Ammon's horn (tissue), 1 donor: ENCODE data around the gene FAXC.
"Not testable (repeated sequence)": the region's sequence is repeated elsewhere in the genome, so short reads cannot be mapped to it uniquely, and the experiment has no call there.

Experiments used
- DNase-seq: peaks from one replicate; pipeline ENCODE4 v3.0.0-alpha.2; 2016; ENCODE audit warnings: low spot score

Gene FAXC

DNA sequence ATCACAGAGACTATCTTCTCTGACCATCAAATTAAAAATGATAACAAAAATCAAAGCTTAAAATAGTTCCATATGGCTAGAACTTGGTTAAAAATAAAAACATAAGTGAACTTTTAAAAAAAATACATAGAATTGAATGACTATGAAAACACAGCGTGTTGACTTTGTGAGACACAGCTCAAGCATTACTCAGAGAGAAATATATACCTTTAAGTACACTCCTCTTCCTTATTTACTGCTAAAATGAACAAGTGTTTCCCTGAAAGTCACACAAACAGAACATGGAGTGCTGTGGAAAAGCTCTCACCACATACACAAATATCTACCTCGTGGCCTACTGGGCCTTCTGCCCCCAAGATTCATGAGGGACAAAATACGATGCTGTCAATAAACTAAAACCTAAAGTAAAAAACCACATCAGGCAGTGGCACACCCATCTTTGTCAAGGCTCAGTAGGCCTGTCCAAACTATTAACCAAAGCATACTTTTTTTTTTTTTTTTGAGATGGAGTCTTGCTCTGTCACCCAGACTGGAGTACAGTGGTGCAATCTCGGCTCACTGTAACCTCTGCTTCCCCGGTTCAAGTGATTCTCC lies 7.5 kb downstream of the FAXC start:
- DNase-seq: no peak

DNA sequence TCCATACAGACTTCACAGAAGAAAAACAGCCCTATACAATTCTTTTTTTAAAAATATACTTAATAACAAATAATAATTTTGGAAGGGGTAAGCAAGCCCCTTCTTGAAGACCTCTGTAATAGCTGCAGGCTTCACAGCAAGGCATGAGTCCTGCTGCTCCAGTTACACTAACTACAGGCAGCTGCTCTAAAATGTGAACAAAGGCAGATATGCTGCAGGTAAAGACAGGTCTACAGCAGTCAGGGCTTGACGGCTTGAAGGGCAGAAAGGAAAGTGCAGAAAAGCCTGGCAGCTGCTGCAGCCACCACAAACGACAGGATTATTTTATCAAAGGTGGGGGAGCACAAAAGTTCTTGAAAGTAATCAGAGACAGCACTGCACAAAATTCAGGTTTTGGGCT lies 11.3 kb downstream of the FAXC start:
- no peak for DNase-seq

DNA sequence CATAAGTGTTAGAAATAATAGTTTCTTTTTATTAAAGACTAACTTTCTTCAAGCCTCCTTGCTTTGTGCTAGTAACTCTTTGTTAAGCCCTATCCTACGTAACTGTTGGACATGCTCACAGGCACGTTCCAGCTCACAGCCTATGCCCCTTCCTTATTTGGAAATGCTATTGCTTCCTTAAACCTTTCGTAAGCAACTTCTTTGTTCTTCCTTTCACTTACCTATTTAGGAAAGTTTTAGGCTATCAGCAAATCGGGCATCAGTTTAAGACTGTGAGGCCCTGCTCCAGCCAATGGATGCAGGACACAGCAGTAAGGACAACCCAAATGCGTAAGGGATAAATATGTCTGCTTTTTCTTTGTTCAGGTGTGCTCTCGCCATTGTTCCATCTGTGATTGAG lies 14.2 kb downstream of the FAXC start:
- DNase-seq: not testable (repeated sequence)

DNA sequence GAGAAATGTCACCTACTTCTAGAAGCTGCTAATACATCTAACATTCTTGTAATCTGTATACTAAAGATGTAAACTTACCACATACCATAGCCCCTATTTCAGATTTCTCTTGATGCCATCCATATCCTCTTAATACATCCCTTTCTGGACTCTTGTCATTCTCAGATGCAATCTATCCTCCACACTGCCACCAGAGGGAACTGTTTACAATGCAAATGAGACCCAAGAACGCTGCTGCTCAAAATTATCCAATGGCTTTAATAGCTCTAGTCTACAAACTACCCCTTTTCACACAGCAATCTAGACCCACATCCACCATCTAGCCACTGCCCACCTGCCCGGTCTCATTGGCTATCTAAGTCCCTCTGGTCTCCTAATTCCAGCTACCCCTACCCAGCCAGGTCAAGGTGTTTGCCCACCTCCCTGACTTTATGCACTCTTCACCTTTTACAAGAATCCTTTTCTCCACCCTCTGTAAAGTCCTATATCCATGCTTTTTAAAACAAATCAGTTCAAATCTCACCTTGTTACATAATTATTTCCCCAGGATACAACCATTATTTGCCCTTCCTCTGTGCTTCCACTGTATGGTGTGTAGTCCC lies 14.8 kb downstream of the FAXC start:
- peak; percentile 59 for DNase-seq

DNA sequence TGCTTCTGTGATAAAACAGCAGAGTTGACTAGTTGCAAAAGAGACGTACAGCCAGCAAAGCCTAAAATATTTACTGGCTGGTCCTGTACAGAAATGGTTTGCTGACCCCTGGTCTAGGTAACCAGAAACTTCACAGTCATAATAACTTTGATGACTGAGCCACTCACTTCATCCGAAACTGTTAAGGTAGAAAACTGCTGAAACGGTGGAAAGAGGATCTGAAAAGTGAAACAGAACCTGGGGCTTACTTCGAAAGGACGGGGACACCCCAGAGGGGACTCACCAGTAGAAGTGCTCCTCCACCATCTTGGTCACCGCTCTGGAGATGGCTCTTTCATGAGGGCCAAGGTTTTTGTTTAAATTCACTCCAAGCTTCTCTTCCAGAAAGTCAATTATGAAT lies 16.4 kb downstream of the FAXC start:
- DNase-seq: no peak

- no peak for DNase-seq
Observed at GRCh38 chr6:99331531-99331930, 17.9 kb downstream of the FAXC start.

DNA sequence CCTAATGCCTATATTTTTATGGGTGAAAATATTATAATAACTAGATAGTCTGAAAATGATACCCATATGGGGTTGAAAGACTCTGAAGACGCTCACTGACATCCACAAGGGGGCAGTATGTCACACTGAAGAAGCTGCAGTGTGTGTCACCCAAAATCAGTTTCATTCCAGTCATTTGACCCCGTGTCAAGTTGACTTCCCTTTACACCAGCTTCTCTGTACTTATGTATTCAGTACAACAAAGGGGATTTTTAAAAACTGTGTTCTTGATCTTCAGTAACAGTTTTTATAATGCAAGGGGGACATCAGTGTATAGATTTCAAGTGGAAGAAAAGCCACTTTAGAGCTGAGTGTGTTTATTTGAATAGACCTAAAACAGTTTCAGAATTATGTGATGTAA lies 19.3 kb downstream of the FAXC start:
- DNase-seq: peak; percentile 81

GRCh38 chr6:99324996-99325395 lies 24.5 kb downstream of the FAXC start:
- no peak for DNase-seq

- no peak for DNase-seq
Observed at GRCh38 chr6:99318566-99318965, 30.9 kb downstream of the FAXC start.

DNA sequence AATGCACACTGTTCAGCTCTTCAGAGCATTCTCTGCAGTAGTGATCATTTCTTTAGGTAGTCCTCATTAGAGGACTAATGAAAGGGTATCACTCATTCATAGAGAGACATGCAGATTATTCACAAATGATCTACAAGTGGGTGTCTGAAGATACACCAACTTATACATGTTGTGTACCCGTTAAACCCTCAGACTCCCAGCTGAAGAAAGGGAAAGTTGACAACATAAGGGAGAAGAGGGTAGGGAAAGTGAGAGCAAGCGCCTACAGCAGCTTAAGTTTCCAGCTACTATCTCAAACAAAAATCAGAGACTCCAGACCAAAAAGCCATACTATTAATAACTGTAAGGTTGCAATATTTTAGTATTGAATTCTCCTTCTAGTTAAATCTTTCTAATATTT lies 37.1 kb downstream of the FAXC start:
- no peak for DNase-seq

- no peak for DNase-seq
Observed at GRCh38 chr6:99310553-99310952, 38.9 kb downstream of the FAXC start.

GRCh38 chr6:99309557-99309956 lies 39.9 kb downstream of the FAXC start:
- no peak for DNase-seq

DNA sequence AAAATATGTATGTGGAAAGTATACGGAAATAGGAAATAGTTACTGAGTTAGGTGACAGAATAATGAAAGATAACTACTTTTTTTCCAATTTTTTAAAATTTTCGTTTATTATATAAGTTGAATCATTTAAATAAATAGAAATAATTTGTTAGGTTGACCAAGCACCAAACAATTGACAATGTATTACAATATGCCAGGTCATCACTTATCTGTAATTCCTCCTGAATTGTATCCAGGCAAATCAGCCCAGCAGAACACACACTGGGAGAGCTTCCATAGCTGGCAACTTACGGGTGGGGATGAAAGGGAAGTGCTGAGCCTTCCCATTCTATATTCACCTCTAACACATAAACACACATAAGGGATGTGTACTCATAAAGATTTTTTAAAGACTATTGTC lies 40.7 kb downstream of the FAXC start:
- no peak for DNase-seq

- DNase-seq: no peak
Observed at GRCh38 chr6:99307295-99307907, 42.1 kb downstream of the FAXC start.

GRCh38 chr6:99306341-99306740 lies 43.1 kb downstream of the FAXC start:
- DNase-seq: peak; percentile 16

DNA sequence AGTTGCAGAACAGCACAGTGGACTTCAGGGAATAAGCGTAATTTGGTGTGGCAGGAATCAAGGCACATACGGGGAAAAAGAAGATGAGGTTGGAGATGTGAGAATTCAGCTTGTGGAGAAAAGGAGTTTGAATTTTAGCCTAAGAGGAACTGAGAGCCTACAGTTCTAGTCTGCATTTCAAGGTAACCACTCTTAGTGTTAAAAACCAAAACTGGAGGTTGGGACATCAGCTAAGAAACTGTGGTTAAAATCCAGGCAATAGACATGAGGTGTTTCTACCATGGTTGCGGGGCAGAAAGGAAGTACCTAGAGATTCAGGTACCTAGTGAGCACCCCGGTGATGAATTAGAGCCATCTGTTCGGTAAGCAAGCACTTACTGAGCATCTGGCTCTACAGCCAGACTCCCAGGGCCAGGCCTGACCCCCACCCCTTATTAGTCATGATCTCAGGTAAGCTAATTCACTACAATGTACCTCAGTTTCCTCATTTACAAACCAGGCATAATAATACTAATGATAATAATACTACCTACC lies 44.4 kb downstream of the FAXC start:
- DNase-seq: no peak

DNA sequence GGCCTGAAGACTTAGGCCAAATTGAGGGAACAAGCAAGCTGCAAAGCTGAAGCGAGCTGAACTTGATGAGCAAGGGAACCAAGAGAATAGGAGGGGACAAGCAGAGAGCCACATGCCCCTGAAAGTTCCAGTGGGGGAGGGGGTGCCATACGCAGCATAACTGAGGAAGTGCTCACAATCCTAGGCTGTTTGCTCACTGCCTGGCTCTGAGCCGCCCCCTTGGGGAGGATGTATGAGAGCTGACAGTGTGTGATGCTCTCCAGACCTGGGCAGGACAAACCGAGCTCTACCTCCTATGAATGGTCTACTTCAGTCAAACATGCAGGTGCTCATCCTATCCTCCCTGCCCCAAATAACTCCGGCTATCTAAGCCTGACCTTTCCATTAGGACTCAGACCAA lies 52.1 kb downstream of the FAXC start:
- no peak for DNase-seq

- no peak for DNase-seq
Observed at GRCh38 chr6:99297006-99297405, 52.5 kb downstream of the FAXC start.

DNA sequence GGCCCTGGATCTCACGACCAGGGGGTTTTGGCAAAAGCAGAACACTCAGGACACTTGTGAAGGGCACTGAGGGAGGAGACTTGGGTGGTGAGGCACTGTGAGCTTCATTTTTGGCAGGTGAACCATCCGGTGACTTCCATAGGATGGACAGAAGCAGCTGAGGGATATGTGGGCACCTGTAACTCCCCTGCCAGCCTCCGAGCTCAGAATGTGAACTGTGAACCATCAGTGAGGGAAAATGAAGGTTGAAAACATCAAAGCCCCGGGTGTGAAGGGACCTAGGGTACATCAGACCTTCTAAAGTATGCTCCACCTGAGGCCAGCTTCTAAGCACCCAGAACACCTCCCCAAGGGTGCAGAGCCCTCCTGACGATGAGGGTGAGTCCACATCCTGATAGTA lies 53.2 kb downstream of the FAXC start:
- DNase-seq: no peak

- no peak for DNase-seq
Observed at GRCh38 chr6:99295276-99295675, 54.2 kb downstream of the FAXC start.

DNA sequence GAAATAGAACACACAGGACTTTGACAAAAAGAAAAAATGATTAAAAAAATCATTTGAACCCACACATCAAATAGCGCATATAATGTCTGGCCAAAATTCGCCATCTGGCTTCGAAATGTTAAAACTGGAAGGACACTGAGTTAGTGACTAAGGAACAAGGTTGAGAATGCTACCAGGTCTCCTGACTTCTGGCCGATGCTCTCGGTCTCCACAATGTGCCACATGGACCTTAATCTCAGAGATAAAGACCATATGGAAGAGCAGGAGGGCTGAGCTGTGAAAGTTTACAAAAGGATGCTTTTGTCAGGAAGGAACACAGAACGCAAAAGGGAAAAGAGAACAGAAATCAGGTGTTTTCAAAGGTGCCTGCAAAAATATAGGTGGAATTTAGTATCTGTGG lies 54.7 kb downstream of the FAXC start:
- no peak for DNase-seq

DNA sequence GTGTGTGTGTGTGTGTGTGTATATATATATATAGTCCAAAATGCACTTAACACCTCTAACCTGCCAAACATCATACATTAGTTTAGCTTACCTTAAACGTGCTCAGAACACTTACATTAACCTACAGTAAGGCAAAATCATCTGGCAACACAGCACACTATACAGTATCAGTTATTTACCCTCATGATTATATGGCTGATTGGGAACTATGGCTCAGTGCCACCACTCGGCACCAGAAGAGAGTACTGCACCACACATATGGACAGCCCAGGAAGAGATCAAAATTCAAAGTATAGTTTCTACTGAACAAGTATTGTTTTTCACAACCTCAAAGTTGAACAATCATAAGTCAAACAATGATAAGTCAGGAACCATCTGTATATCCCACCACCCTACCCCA lies 59.8 kb downstream of the FAXC start:
- no peak for DNase-seq

DNA sequence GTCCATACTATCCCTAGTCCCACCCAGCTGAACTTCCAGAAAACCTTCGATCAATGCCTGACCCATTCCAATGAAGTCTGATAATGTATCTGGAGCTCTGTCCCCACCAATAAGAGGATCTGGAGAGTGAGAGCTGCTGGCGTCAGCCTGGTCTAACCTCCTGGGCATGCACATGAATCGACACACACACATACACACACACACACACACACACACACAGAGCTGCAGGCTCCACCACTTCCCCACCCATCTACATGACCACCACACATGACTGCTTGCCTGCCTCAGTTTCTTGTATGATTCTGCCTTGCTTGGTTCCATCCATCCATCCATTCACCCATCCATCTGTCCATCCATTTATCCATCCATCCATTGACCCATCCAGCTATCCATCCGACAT lies 60.8 kb downstream of the FAXC start:
- DNase-seq: no peak

- DNase-seq: no peak
Observed at GRCh38 chr6:99287523-99287922, 62.0 kb downstream of the FAXC start.
